Spleen (tissue), 7 donors: Measurements from ENCODE around the gene PHPT1.

Experiments used
- CTCF ChIP-seq, 11 experiments: fragments of 200-600 bp in 7 of 11; fragments of 450-650 bp in 4 of 11; sonication (generic) in 4 of 11; IDR thresholded peaks in 8 of 11; conservative IDR thresholded peaks in 3 of 11; 1 replicate in 7 of 11; 2 replicates in 4 of 11; pipeline versions ENCODE4 v1.4.0 to v1.8.0; 2016 to 2021; ENCODE audit warnings: antibody characterized with exemption in 11 of 11, inconsistent platforms in 4 of 11, mild to moderate bottlenecking in 1 of 11
- POLR2A ChIP-seq, 3 donors: fragments of 450-650 bp; IDR thresholded peaks; one replicate each; pipeline ENCODE4 v1.5.1; 2017; ENCODE audit warnings: antibody characterized with exemption in 3 of 3, mild to moderate bottlenecking in 1 of 3
- POLR2AphosphoS5 ChIP-seq, 3 donors: sonication (generic); formaldehyde crosslinking; IDR thresholded peaks; one replicate each; pipeline ENCODE4 v1.5.1; 2017; ENCODE audit warnings: antibody characterized with exemption in 3 of 3
- donor health status: DM: no; HTN: no; CAD: no; lungs with moderate emphysema.
- donor health status: DM: no; HTN: no; CAD: no.
- donor health status: DM: no; HTN: no; CAD: no.

- TF ChIP-seq CTCF (IDR thresholded peaks at IDR 0.05 in 8 of 11, conservative IDR thresholded peaks at IDR 0.05 in 3 of 11) (no peak), POLR2A (IDR thresholded peaks at IDR 0.05) (no peak), POLR2AphosphoS5 (IDR thresholded peaks at IDR 0.05) (peak in 1 of 3 donors; percentile 24)
Observed at GRCh38 chr9:136831002-136831719, 18.0 kb upstream of the PHPT1 start.
